Esophagus squamous epithelium (tissue), 4 donors: ENCODE results near the gene MTHFSD.

Experiments
- CTCF ChIP-seq, 6 experiments: fragments of 450-650 bp in 4 of 6; fragments of 200-600 bp in 2 of 6; sonication (generic) in 2 of 6; IDR thresholded peaks; one replicate each; pipeline ENCODE4 v1.5.1; 2016 to 2019; ENCODE audit warnings: antibody characterized with exemption in 6 of 6, mild to moderate bottlenecking in 4 of 6, moderate library complexity in 4 of 6
- POLR2A ChIP-seq, 4 donors: fragments of 450-650 bp; IDR thresholded peaks; one replicate each; pipeline ENCODE4 v1.6.1; 2017; ENCODE audit warnings: antibody characterized with exemption in 4 of 4, mild to moderate bottlenecking in 4 of 4, moderate library complexity in 3 of 4

DNA sequence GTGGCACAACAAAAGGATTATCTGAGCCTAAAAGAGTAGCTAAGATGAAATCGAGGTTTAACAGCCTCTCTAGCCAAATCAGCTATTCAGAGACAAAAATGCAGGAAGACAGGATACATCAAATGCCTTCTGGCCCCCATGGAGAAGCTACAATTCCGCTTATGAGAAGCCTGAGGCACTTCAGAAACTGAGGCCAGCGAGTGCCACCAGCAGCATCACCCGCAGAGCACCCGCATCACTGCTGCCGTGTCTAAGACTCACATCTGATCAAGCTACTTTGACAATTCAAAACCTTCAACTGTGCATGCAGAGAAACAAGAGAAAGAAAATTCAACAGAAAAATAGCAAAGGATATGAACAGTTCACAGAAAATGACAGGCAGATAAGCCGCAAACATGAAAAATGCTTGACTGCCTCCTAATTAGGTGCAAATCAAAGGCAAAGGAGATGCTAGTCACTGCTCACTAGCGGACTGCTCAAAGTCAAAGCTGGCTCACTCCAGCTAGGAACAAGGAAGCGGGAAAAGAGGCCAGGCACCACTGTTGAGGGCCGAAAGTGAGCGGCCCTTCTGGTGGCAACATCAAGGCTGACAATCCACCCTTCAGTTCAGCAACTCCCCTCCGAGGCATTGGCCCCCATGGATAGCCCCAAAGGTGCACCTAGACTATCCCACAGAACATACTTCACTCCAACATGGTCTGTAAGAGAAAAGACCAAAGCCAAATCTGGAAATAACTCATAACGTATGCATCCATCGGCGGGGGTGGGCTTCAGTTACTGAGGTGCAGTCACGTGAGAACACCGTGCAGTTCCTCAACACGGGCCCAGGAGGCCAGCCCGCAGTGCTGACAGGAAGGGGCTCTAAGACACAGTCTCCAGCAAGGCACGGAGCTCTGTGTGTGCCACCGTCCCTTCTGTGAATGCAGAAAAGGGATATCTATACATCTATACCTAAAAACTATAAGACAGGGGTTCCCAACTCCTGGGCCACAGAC, 12.0 kb downstream of the MTHFSD start:
- TF ChIP-seq CTCF (IDR thresholded peaks at IDR 0.05) (no peak), POLR2A (IDR thresholded peaks at IDR 0.05) (no peak)
